Liver (tissue), 3 donors: ENCODE measurements around the gene KCNQ1.

Experiments
- RXRA ChIP-seq, 2 donors: IDR thresholded peaks; 2 replicates each; pipeline ENCODE4 v1.6.1; 2017 to 2018; ENCODE audit warnings: antibody characterized with exemption in 2 of 2, mild to moderate bottlenecking in 1 of 2
- SP1 ChIP-seq: IDR thresholded peaks from 2 replicates; pipeline ENCODE4 v1.6.1; 2018; ENCODE audit warnings: antibody characterized with exemption, mild to moderate bottlenecking
- TF ChIP-seq, protein P1 (sequence below): fragments of 150-350 bp; IDR thresholded peaks from 2 replicates; pipeline ENCODE4 v1.5.1; 2017; ENCODE audit warnings: improper control_type of control experiment, low read depth, low read length; ENCODE audit not compliant: missing input control
- donor health status: healthy.
- donor health status: healthy.

- no peak for TF ChIP-seq RXRA (IDR thresholded peaks at IDR 0.05)
- TF ChIP-seq, protein P1, sequence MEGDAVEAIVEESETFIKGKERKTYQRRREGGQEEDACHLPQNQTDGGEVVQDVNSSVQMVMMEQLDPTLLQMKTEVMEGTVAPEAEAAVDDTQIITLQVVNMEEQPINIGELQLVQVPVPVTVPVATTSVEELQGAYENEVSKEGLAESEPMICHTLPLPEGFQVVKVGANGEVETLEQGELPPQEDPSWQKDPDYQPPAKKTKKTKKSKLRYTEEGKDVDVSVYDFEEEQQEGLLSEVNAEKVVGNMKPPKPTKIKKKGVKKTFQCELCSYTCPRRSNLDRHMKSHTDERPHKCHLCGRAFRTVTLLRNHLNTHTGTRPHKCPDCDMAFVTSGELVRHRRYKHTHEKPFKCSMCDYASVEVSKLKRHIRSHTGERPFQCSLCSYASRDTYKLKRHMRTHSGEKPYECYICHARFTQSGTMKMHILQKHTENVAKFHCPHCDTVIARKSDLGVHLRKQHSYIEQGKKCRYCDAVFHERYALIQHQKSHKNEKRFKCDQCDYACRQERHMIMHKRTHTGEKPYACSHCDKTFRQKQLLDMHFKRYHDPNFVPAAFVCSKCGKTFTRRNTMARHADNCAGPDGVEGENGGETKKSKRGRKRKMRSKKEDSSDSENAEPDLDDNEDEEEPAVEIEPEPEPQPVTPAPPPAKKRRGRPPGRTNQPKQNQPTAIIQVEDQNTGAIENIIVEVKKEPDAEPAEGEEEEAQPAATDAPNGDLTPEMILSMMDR: no peak
- no peak for TF ChIP-seq SP1
Observed at GRCh38 chr11:2423157-2424025, 21.4 kb upstream of the KCNQ1 start.
